HEK293T (cell line): ENCODE results near the gene IGSF22.
"Not testable (repeated sequence)": the region's sequence is repeated elsewhere in the genome, so short reads cannot be mapped to it uniquely, and the experiment has no call there.

ENCODE experiments used
- CTCF ChIA-PET: fragments of 350-600 bp; formaldehyde crosslinking; extraction: SDS; loops from one replicate; lab custom pipeline; 2021; ENCODE audit warnings: antibody characterized with exemption, inconsistent platforms; lab: Yijun Ruan, JAX
- POLR2A ChIA-PET: fragments of 350-600 bp; formaldehyde crosslinking; extraction: SDS; loops from one replicate; lab custom pipeline; 2020; ENCODE audit warnings: antibody characterized with exemption, inconsistent platforms; lab: Yijun Ruan, JAX
- DNase-seq: peaks from one replicate; pipeline ENCODE4 v3.0.0; 2012; ENCODE audit warnings: mixed read lengths; ENCODE audit errors: extremely low spot score
- ARNT ChIP-seq: fragments of 450-650 bp; IDR thresholded peaks from 2 replicates; pipeline ENCODE4 v1.6.1; 2017; ENCODE audit warnings: mild to moderate bottlenecking
- BHLHE40 ChIP-seq: fragments of 450-650 bp; IDR thresholded peaks from 2 replicates; pipeline ENCODE4 v1.6.1; 2016; ENCODE audit warnings: mild to moderate bottlenecking, moderate library complexity, borderline replicate concordance
- CTBP1 ChIP-seq: fragments of 450-650 bp; IDR thresholded peaks from 2 replicates; pipeline ENCODE4 v1.6.1; 2016; ENCODE audit warnings: borderline replicate concordance
- ELF4 ChIP-seq: fragments of 450-650 bp; IDR thresholded peaks from 2 replicates; pipeline ENCODE4 v1.6.1; 2017; ENCODE audit warnings: antibody characterized with exemption
- FOXA1 ChIP-seq: fragments of 450-650 bp; IDR thresholded peaks from 2 replicates; pipeline ENCODE4 v1.6.1; 2016; ENCODE audit warnings: mild to moderate bottlenecking
- FOXK2 ChIP-seq: fragments of 450-650 bp; IDR thresholded peaks from 2 replicates; pipeline ENCODE4 v1.6.1; 2016; ENCODE audit warnings: mild to moderate bottlenecking
- FOXM1 ChIP-seq: fragments of 450-650 bp; IDR thresholded peaks from 2 replicates; pipeline ENCODE4 v1.6.1; 2017; ENCODE audit warnings: mild to moderate bottlenecking, borderline replicate concordance
- HDGF ChIP-seq: fragments of 450-650 bp; IDR thresholded peaks from 2 replicates; pipeline ENCODE4 v1.6.1; 2017; ENCODE audit warnings: antibody characterized with exemption, borderline replicate concordance
- L3MBTL2 ChIP-seq: fragments of 450-650 bp; conservative IDR thresholded peaks from 2 replicates; pipeline ENCODE4 v1.6.1; 2016; ENCODE audit warnings: mild to moderate bottlenecking
- LEF1 ChIP-seq: fragments of 450-650 bp; IDR thresholded peaks from 2 replicates; pipeline ENCODE4 v1.6.1; 2017; ENCODE audit warnings: mild to moderate bottlenecking, borderline replicate concordance
- NFRKB ChIP-seq: fragments of 450-650 bp; IDR thresholded peaks from 2 replicates; pipeline ENCODE4 v1.6.1; 2016; ENCODE audit warnings: mild to moderate bottlenecking, moderate library complexity
- PKNOX1 ChIP-seq: fragments of 450-650 bp; IDR thresholded peaks from 2 replicates; pipeline ENCODE4 v1.6.1; 2016
- SP1 ChIP-seq: fragments of 450-650 bp; IDR thresholded peaks from 2 replicates; pipeline ENCODE4 v1.6.1; 2017
- SUZ12 ChIP-seq: fragments of 450-650 bp; IDR thresholded peaks from 2 replicates; pipeline ENCODE4 v1.6.1; 2016; ENCODE audit warnings: mild to moderate bottlenecking
- TARDBP ChIP-seq: fragments of 450-650 bp; IDR thresholded peaks from 2 replicates; pipeline ENCODE4 v1.6.1; 2016
- ZNF384 ChIP-seq: fragments of 450-650 bp; IDR thresholded peaks from 2 replicates; pipeline ENCODE4 v1.6.1; 2016

Gene IGSF22

GRCh38 chr11:18696638-18697225, 29.3 kb downstream of the IGSF22 start:
- ChIA-PET POLR2A (no interaction called here), CTCF (no interaction called here)
- TF ChIP-seq FOXA1 (no peak), ELF4 (no peak), SP1 (no peak), CTBP1 (no peak), BHLHE40 (no peak), FOXM1 (no peak), LEF1 (no peak), L3MBTL2 (no peak), NFRKB (no peak), ARNT (no peak), SUZ12 (no peak)
- DNase-seq, result no peak

- ChIA-PET POLR2A (no interaction called here), CTCF (no interaction called here)
Observed at GRCh38 chr11:18692941-18693760, 32.8 kb downstream of the IGSF22 start.

GRCh38 chr11:18691467-18692140, 34.4 kb downstream of the IGSF22 start:
- CTCF ChIA-PET, DNase-seq, POLR2A ChIA-PET: not testable (repeated sequence)

More at GRCh38 chr11:18692941-18693760, 32.8 kb downstream of the IGSF22 start:
- DNase-seq, result no peak
- TF ChIP-seq FOXK2 (no peak), FOXM1 (no peak), SUZ12 (no peak), L3MBTL2 (no peak), ELF4 (no peak), LEF1 (no peak), FOXA1 (no peak), HDGF (no peak), SP1 (no peak), TARDBP (no peak), NFRKB (no peak), ARNT (no peak), PKNOX1 (no peak), CTBP1 (no peak), BHLHE40 (no peak), ZNF384 (no peak)

- CTCF ChIA-PET, result no interaction called here
- POLR2A ChIA-PET, result interaction anchor here (1.2 kb wide), 1 partner anchor 38 kb away, joined by 3 read pairs; no protein-coding TSS in a partner anchor
Observed at GRCh38 chr11:18684267-18684666, 41.7 kb downstream of the IGSF22 start.

GRCh38 chr11:18682466-18682865, 43.5 kb downstream of the IGSF22 start:
- ChIA-PET CTCF (no interaction called here), POLR2A (no interaction called here)
- no peak for TF ChIP-seq PKNOX1
- no peak for TF ChIP-seq TARDBP
- no peak for TF ChIP-seq ELF4
- no peak for TF ChIP-seq BHLHE40
- TF ChIP-seq L3MBTL2, result no peak
- no peak for TF ChIP-seq LEF1
- no peak for TF ChIP-seq HDGF
- no peak for DNase-seq

More at GRCh38 chr11:18684267-18684666, 41.7 kb downstream of the IGSF22 start:
- DNase-seq, result no peak
- TF ChIP-seq ZNF384 (no peak), BHLHE40 (no peak)

GRCh38 chr11:18681949-18682348, 44.0 kb downstream of the IGSF22 start:
- POLR2A ChIA-PET, CTCF ChIA-PET, DNase-seq: not testable (repeated sequence)

GRCh38 chr11:18677560-18677959, 48.4 kb downstream of the IGSF22 start:
- TF ChIP-seq LEF1, result no peak
- no peak for TF ChIP-seq FOXM1
- no peak for TF ChIP-seq ELF4
- no peak for TF ChIP-seq L3MBTL2
- TF ChIP-seq SP1, result no peak
- TF ChIP-seq ZNF384, result no peak
- no peak for TF ChIP-seq SUZ12
- TF ChIP-seq ARNT, result no peak
- POLR2A ChIA-PET, result no interaction called here
- no peak for DNase-seq
- CTCF ChIA-PET, result no interaction called here
